HG02885 (cell line): ENCODE data around the gene TMEM125.

Experiments
- ATAC-seq: cut with Tn5 transposase; IDR thresholded peaks from one replicate; pipeline ENCODE4 v1.9.1; 2021; ENCODE audit warnings: mild to moderate bottlenecking; ENCODE audit not compliant: unreplicated experiment, poor library complexity

TMEM125 gene

DNA sequence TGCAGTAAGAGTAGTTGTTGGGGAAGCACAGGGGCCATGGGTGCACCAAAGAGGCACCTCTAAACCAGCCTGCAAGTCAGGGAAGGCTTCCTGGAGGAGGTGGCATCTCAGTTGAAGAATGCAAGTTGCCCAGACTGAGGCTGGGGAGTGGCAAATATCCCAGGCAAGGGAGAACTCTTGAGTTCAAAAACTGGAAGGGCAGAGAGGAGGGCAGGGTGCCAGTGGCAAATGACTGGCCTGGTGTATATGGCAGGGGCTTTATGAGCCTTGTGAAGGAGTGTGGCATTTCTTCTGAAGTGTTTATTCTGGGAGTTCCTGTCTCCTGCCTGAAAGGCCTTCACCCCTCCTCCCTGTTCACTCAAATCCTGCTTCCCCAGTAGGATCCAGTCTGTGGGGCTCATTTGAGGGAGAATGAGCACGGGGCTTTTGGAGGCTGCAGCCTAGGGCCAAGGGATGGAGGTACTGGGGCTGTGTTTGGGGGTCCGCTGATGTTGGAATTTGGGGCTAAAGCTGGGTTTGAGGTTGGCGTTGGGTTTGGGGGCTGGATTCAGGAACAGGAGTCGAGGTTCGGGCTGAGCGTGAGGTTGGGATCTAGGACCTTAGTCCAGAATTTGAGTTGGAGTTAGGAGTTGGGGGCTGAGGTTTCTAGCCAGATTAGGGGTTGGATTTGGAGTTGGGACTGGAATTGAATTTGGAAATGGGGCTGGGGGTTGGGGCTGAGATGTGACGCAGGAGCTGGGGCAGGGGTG lies at the start of gene TMEM125:
TSS of gene TMEM125 (plus strand) at position 357 of the 749 bp plus-strand sequence. CDS start 2,740 bp downstream, outside the sequence.
- no peak for ATAC-seq

DNA sequence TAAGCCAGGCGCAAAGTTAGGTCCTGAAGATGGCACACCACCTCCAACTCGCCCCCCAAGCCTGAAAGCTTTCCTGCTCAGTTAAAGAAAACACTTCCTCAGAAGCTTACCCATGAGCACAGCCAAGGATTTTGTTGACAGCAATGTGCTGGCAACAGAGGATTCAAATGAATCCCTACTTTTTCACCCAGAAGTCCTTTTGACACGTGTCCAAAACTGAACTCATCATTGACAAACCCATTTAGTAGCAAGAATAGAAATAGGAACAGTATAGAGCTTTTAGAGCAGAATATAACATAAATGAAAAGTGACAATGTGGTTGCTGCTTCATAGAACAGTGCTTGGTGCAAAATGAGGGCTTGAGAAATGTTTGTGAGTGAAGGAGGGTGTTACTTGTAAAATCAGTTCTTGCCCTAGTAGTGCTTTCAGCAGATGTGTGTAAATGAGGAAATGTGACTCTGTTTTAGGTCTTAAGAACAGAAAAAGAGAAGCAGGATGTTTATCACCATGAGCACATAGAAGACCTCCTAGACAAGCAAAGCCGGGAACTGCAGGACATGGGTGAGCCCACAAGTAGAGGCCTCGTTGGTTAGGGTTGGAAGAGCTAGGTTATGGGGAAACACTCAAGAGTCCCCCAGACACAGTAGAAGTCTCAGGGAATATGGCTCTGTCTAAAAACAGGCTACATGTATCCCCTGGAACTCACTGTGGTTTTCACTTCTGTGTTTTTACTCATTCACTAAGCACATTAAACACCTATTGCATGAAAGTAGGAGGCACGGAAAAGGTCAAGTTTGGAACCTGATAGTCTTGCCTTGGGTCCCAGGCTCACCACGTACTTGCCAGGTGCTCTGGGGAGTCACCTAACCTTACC lies 48.6 kb upstream of the TMEM125 start:
- peak; percentile 71 for ATAC-seq

- ATAC-seq = no peak
Measured at GRCh38 chr1:43221797-43222196, 48.0 kb upstream of the TMEM125 start.

- no peak for ATAC-seq
Measured at GRCh38 chr1:43222879-43223278, 46.9 kb upstream of the TMEM125 start.

DNA sequence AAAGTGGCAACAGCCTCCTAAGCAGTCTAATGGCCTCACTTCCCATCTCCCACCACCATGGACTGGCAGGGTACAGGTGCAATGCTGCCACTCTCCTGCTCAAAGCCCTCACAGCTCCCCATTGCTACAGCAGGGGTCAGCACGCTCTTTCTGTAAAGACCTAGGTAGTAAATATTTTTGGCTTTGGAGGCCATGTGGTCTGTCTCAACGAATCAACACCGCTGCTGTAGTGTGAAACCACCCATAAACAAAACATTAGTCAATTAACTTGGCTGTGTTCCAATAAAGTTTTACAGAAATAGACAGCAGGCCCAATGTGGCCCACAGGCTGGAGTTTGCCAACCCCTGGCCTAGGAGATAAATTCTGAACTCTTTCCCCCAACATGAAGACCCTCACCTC lies 44.6 kb upstream of the TMEM125 start:
- no peak for ATAC-seq

GRCh38 chr1:43227143-43227764 lies 42.5 kb upstream of the TMEM125 start:
- ATAC-seq = no peak

- ATAC-seq = no peak
Measured at GRCh38 chr1:43229826-43230780, 39.7 kb upstream of the TMEM125 start.

GRCh38 chr1:43232074-43232473 lies 37.7 kb upstream of the TMEM125 start:
- no peak for ATAC-seq

DNA sequence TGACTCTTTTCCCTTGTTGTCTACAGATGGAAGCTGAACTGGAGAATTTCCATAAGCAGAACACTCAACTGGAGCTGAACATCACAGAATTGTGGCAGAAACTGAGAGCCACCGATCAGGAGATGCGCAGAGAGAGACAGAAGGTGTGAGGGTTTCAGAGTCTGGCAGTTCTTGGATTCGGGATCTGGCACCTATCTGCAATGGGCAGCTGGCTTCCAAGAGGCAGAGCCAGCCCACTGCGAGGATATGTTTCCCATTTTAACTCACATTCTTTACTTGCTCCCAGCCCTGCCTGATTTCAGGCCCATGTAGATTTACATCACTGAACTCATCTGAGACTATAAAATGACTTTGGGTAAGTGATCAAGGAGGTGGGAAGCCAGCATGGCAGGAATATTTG lies 37.3 kb upstream of the TMEM125 start:
- no peak for ATAC-seq

GRCh38 chr1:43233631-43234030 lies 36.2 kb upstream of the TMEM125 start:
- no peak for ATAC-seq

GRCh38 chr1:43234267-43234666 lies 35.5 kb upstream of the TMEM125 start:
- ATAC-seq = no peak

DNA sequence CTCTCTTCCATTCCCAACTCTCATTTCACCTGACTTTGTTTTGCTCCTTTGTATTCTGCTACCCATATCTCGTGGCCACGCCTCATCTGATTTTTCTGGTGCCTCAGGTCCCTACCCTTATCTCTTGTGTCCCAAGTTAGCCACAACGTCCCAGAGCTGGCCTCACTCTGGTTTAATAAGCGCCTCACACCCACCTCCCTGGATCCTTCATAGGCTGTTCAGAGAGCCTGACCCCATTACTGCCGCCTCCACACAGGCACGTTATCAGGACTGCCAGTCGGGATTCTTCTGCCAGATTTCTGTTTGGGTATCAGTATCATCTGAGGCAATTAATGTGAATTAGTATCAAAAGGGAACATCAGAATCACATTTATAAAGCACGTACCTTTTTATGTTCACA lies 34.7 kb upstream of the TMEM125 start:
- no peak for ATAC-seq

GRCh38 chr1:43235451-43236121 lies 34.2 kb upstream of the TMEM125 start:
- ATAC-seq = no peak

DNA sequence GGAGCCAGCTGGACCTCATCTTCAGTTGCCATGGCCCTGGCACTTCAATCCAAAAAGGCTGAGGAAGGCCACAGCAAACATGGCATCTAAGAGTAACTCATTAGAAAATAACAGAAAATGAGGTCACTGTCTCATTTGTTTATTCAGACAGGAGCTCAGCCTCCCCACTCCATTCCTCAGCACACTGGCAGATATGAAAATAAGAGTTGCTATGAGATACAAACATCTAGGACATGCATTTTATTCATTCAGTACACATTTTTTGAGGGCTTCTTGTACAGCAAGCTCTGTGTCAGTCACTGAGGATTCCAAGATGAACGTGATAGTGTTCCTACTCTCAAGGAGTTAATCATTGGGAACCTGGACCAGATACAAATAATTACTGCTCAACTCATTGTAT lies 32.7 kb upstream of the TMEM125 start:
- ATAC-seq = no peak

- ATAC-seq = no peak
Measured at GRCh38 chr1:43238085-43238484, 31.7 kb upstream of the TMEM125 start.

- ATAC-seq = no peak
Measured at GRCh38 chr1:43238991-43239469, 30.8 kb upstream of the TMEM125 start.

- ATAC-seq = peak; percentile 62
Measured at GRCh38 chr1:43239484-43239883, 30.3 kb upstream of the TMEM125 start.

- ATAC-seq = no peak
Measured at GRCh38 chr1:43241413-43241836, 28.4 kb upstream of the TMEM125 start.

DNA sequence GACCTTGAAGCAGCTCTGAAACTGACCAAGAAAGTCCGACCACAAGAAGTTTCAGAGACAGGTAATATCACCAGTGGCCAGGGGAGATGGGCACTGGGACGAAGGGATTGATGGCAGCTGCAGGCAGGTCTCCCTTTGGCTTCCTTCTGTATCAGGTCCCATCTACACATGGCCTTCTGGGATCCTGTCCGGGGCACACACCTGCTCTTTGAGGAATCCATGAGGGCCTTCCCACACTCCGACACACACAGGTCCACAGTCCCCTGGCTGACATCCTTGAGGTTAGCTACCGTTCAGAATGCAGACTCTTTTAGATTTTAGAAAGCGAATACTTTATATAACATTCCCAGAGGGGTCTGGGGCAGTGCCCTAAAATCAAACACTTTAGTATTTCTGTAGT lies 26.5 kb upstream of the TMEM125 start:
- no peak for ATAC-seq
